HG03432 (cell line): Measurements from ENCODE around the gene TBL2.
"Not testable (repeated sequence)": the region's sequence is repeated elsewhere in the genome, so short reads cannot be mapped to it uniquely, and the experiment has no call there.

ENCODE experiments used
- ATAC-seq: cut with Tn5 transposase; IDR thresholded peaks from one replicate; pipeline ENCODE4 v1.9.1; 2021; ENCODE audit warnings: mild to moderate bottlenecking, moderate library complexity; ENCODE audit not compliant: unreplicated experiment

The TBL2 gene

DNA sequence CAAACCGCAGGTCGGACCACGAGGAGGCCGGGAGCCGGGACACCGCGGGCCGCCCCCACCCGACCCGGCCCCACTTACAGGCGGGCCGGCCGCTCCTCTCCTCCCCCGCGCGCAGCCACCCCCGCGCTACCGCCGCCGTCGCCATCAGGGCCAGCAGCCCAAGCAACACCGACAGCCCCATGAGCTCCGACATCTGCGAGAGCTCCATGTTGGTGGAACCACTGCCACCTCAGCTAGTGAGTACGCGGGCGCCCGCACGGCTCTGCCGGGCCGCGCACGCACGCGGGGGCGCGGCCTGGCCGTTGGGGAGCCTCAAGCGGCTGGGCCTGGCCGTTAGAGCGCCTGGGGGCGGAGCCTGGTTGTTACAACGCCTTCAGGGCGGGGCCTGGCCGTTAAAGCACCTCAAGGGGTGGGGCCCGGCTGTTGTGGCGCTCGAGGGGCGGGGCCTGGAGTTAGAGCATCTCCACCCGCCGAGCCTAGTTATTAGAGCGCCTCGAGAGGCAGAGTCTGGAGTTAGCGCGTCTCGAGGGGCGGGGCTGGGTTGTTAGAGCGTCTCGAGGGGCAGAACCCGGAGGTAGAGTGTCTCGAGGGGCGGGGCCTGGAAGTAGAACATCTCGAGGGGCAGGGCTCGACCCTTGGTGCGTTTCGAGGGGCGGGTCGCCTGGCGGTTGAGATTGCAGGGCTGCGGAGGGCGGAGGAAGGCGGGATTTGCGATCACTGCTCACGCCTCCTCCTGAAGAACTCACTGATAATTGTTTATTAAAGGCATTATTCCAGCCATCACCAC is at the start of gene TBL2:
Gene TBL2, minus strand, starts transcription at position 238 of the 787 bp plus-strand sequence. Its CDS starts 30 bp downstream, at position 208.
- ATAC-seq = peak; percentile 90

DNA sequence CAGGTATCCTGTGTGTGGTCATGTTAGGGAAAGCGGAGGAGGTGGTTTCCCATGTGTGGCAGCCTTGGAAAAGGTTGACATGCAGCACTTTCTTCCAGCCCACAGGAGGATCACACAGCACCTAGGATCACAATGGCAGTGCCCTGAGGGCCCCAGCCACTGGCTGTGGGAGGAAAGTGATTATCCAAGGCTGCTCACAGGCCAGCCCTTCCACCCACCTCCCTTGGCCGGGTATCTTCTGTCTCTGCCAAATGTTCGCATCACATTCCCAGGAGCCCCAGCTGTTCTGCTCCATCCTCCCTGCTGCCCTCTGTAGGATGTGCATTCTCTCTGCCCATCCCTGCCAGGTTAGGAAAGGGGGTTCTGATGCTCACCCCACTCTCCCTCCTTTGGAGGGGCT is 48.4 kb upstream of the TBL2 start:
- no peak for ATAC-seq

DNA sequence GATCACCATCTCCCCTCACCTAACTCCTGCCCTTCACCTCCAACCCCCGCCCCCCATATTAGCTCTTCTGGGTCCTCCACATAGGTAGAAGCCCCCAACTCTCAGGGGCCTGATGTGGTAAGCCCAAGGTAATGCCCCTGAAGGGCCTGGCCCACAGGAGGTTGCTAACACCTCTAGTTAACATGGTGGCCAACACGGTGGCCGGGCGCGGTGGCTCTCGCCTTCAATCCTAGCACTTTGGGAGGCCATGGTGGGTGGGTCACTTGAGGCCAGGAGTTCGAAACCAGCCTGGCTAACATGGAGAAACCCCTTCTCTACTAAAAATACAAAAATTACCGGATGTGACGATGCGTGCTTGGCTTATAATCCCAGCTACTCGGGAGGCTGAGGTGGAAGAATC is 46.9 kb upstream of the TBL2 start:
- ATAC-seq = no peak

- ATAC-seq = no peak
These were observed 46.3 kb upstream of the TBL2 start for GRCh38 chr7:73624669-73625001.

GRCh38 chr7:73623798-73624668 is 45.7 kb upstream of the TBL2 start, which contains the start of gene MLXIPL:
TSS of gene MLXIPL (minus strand) at chr7:73624522. CDS start at chr7:73624492, 30 bp downstream.
- ATAC-seq = peak; percentile 47

GRCh38 chr7:73622909-73623797 is 44.8 kb upstream of the TBL2 start:
- no peak for ATAC-seq

DNA sequence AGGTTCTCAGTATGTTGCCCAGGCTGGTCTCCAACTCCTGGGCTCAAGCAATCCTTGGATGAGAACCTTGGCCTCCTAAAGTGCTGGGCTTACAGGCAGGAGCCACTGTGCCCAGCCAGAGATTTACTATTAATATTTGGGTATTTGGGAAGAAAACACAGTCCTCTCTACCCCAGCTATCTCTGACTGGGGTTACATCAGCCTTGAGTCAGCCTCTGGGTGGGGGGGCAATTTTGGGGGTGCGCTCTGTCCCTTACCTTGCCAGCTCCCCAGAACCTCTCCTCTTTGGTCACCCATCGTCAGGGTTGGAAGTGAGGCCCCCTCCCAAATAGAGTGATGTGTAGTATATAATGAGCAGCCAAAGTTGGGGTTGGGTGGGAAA is 44.1 kb upstream of the TBL2 start:
- no peak for ATAC-seq

- ATAC-seq = no peak
These were observed 43.0 kb upstream of the TBL2 start for GRCh38 chr7:73621168-73622063.

DNA sequence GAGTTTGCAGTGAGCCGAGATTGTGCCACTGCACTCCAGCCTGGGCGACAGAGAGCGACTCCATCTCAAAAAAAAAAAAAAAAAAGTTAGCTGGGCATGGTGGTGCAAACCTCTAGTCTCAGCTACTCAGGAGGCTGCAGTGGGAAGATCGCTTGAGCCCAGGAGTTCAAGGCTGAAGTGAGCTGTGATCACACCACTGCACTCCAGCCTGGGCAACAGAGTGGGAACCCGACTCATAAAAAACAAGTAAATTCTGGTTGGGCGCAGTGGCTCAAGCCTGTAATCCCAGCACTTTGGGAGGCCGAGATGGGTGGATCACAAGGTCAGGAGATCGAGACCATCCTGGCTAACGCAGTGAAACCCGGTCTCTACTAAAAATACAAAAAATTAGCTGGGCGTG is 41.0 kb upstream of the TBL2 start:
- not testable (repeated sequence) for ATAC-seq

GRCh38 chr7:73618538-73618937 is 40.2 kb upstream of the TBL2 start:
- ATAC-seq = no peak

- not testable (repeated sequence) for ATAC-seq
These were observed 39.1 kb upstream of the TBL2 start for GRCh38 chr7:73617520-73617919.

DNA sequence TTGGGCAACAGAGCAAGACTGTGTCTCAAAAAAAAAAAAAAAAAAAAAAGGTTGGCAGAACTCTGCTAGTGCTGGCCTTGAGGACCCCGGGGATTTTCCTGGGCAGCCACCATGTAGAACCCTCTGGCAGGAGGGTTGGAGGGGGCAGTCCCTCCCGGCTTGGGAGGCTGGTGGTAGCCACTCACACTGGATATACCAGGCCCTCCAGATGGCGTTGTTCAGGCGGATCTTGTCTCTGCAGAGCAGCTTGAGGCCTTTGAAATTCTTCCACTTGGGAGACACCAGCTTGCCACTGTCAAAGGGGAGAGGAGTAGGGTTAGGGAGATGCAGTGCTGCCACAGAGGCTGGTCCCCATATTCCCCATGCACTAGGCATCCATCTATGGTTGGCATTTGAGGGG is 37.5 kb upstream of the TBL2 start:
- no peak for ATAC-seq

DNA sequence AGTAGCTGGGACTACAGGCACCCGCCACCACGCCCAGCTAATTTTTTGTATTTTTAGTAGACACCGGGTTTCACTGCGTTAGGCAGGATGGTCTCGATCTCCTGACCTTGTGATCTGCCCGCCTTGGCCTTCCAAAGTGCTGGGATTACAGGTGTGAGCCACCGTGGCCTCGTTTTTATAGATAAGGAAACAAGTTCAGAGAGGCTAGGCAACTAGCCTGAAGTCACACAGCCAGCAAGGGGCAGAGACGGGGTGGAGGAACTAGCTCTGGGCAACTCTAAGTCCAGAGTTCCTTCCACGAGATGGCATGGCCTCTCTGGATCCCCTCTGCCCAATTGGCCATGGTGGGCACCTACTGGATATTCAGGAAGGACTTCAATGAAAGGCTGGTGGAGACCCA is 36.6 kb upstream of the TBL2 start:
- ATAC-seq = not testable (repeated sequence)

GRCh38 chr7:73613954-73614735 is 35.8 kb upstream of the TBL2 start:
- ATAC-seq = no peak

DNA sequence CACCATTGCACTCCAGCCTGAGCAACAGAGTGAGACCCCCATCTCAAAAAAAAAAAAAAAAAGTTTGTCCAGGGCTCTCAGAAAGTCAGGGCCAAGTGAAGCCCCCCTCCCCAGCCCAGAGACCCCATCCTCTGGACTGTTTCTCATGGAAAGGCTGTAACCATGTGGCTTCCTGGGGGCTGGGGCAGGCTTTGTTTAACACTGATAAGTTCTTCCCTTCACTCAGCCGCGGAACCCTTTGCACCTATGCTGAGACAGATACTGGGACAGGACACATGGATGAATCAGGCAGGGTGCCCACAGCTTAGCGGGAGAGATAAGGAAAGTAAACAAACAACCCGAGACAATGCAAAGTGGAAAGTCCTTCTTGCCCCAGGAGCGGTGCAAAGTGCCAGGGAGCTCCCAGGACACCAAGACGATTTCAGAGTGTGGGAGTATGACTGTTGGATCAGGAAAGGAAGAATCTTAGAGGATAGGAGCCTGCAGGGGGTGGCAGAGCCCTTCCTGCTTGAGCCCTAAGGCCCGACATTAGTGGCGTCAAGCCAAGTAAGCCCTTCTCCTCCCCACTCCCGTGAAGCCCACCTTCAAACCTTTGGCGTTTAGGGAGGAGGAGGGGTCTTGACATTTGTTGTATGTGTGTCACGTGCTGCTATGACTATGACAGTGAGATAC is 34.4 kb upstream of the TBL2 start:
- no peak for ATAC-seq

- no peak for ATAC-seq
These were observed 32.7 kb upstream of the TBL2 start for GRCh38 chr7:73611017-73611555.

GRCh38 chr7:73610105-73610504 is 31.7 kb upstream of the TBL2 start:
- ATAC-seq = no peak

DNA sequence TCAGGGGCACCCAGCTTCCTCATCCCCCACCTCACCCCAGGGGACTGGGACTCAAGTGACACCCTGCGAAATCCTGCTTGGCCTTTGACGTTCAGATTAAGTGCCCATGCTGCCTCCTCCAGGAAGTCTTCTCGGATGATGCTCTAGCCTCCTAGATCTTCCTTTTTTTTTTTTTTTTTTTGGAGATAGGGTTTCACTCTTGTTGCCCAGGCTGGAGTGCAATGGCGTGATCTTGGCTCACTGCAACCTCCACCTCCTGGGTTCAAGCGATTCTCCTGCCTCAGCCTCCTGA is 29.3 kb upstream of the TBL2 start:
- not testable (repeated sequence) for ATAC-seq
